Measurements from ENCODE around the gene NOMO2.
A peak's percentile ranks its signal among the peaks of the same experiment; 100 is the strongest.
"Not testable (repeated sequence)": the region's sequence is repeated elsewhere in the genome, so short reads cannot be mapped to it uniquely, and the experiment has no call there.

NOMO2 gene

GRCh38 chr16:18537004-18537403, 24.9 kb downstream of the NOMO2 start:
- TF ChIP-seq CTCF (IDR thresholded peaks at IDR 0.05; ENCODE audit: control insufficient read depth, extremely low read depth, insufficient read depth), result 0 out of 2 replicates have a peak, but pooled peaks have one; percentile 19
- DNase-seq (ENCODE audit: low read depth); H3K4me3 ChIP-seq (ENCODE audit: low read depth, low read length): not testable (repeated sequence)

- not testable (repeated sequence) for DNase-seq (ENCODE audit: low read depth); H3K4me3 ChIP-seq (ENCODE audit: low read depth, low read length)
These were observed 26.3 kb downstream of the NOMO2 start for GRCh38 chr16:18535519-18536168.

GRCh38 chr16:18534308-18534707, 27.6 kb downstream of the NOMO2 start:
- not testable (repeated sequence) for DNase-seq (ENCODE audit: low read depth); H3K4me3 ChIP-seq (ENCODE audit: low read depth, low read length)

- not testable (repeated sequence) for H3K4me3 ChIP-seq (ENCODE audit: low read depth, low read length); DNase-seq (ENCODE audit: low read depth)
These were observed 30.6 kb downstream of the NOMO2 start for GRCh38 chr16:18531323-18531722.

- not testable (repeated sequence) for H3K4me3 ChIP-seq (ENCODE audit: low read depth, low read length); DNase-seq (ENCODE audit: low read depth)
These were observed 31.6 kb downstream of the NOMO2 start for GRCh38 chr16:18530329-18530728.

- H3K4me3 ChIP-seq (ENCODE audit: low read depth, low read length); DNase-seq (ENCODE audit: low read depth): not testable (repeated sequence)
These were observed 35.4 kb downstream of the NOMO2 start for GRCh38 chr16:18526547-18526946.

- DNase-seq (ENCODE audit: low read depth), result not testable (repeated sequence)
These were observed 35.9 kb downstream of the NOMO2 start for GRCh38 chr16:18525882-18526482.

GRCh38 chr16:18522637-18523036, 39.3 kb downstream of the NOMO2 start:
- not testable (repeated sequence) for H3K4me3 ChIP-seq (ENCODE audit: low read depth, low read length); DNase-seq (ENCODE audit: low read depth)

More at GRCh38 chr16:18525882-18526482, 35.9 kb downstream of the NOMO2 start:
- not testable (repeated sequence) for H3K4me3 ChIP-seq (ENCODE audit: low read depth, low read length)

GRCh38 chr16:18521445-18522181, 40.3 kb downstream of the NOMO2 start:
- DNase-seq (ENCODE audit: low read depth); H3K4me3 ChIP-seq (ENCODE audit: low read depth, low read length): not testable (repeated sequence)

- H3K4me3 ChIP-seq (ENCODE audit: low read depth, low read length), result not testable (repeated sequence)
These were observed 43.2 kb downstream of the NOMO2 start for GRCh38 chr16:18518536-18519283.

GRCh38 chr16:18498430-18498829, 63.5 kb downstream of the NOMO2 start:
- DNase-seq (ENCODE audit: low read depth); H3K4me3 ChIP-seq (ENCODE audit: low read depth, low read length): not testable (repeated sequence)

More at GRCh38 chr16:18518536-18519283, 43.2 kb downstream of the NOMO2 start:
- DNase-seq (ENCODE audit: low read depth), result not testable (repeated sequence)

GRCh38 chr16:18497032-18497431, 64.9 kb downstream of the NOMO2 start:
- H3K4me3 ChIP-seq (ENCODE audit: low read depth, low read length); DNase-seq (ENCODE audit: low read depth): not testable (repeated sequence)

GRCh38 chr16:18492118-18492897, 69.6 kb downstream of the NOMO2 start:
- not testable (repeated sequence) for DNase-seq (ENCODE audit: low read depth)

GRCh38 chr16:18436025-18436424, 125.9 kb downstream of the NOMO2 start:
- not testable (repeated sequence) for H3K4me3 ChIP-seq (ENCODE audit: low read depth, low read length); DNase-seq (ENCODE audit: low read depth)

More at GRCh38 chr16:18492118-18492897, 69.6 kb downstream of the NOMO2 start:
- H3K4me3 ChIP-seq (ENCODE audit: low read depth, low read length), result not testable (repeated sequence)

- H3K4me3 ChIP-seq (ENCODE audit: low read depth, low read length); DNase-seq (ENCODE audit: low read depth): not testable (repeated sequence)
These were observed 146.1 kb downstream of the NOMO2 start for GRCh38 chr16:18415827-18416226.

- DNase-seq (ENCODE audit: low read depth); H3K4me3 ChIP-seq (ENCODE audit: low read depth, low read length): not testable (repeated sequence)
These were observed 152.2 kb downstream of the NOMO2 start for GRCh38 chr16:18409532-18410293.
